SK-N-SH treated with all-trans-retinoic acid at 6 μM for 48 hours (cell line): ENCODE data around the gene CDH4.
"Not testable (repeated sequence)": the region's sequence is repeated elsewhere in the genome, so short reads cannot be mapped to it uniquely, and the experiment has no call there.

ENCODE experiments used
- ATAC-seq: fragments of 200-7000 bp; cut with Tn5 transposase; 3 replicates; pipeline ENCODE4 v1.9.1; 2020; ENCODE audit warnings: mild to moderate bottlenecking, moderate library complexity
- ARNTL ChIP-seq: fragments of 450-650 bp; formaldehyde crosslinking; IDR thresholded peaks from 2 replicates; pipeline ENCODE4 v1.5.0; 2020; ENCODE audit warnings: low read depth, mild to moderate bottlenecking, moderate library complexity, borderline replicate concordance
- BACH2 ChIP-seq: fragments of 250-450 bp; sonication (Bioruptor Pico); IDR thresholded peaks from 2 replicates; pipeline ENCODE4 v1.9.0; 2021; ENCODE audit warnings: mild to moderate bottlenecking, borderline replicate concordance
- CSDC2 ChIP-seq: fragments of 250-450 bp; sonication (Bioruptor Pico); IDR thresholded peaks from 2 replicates; pipeline ENCODE4 v1.5.0; 2020; ENCODE audit warnings: mild to moderate bottlenecking, moderate library complexity
- ESRRG ChIP-seq: fragments of 250-450 bp; sonication (Bioruptor Pico); IDR thresholded peaks from 2 replicates; pipeline ENCODE4 v1.6.1; 2021; ENCODE audit warnings: mild to moderate bottlenecking
- GLIS3 ChIP-seq: fragments of 250-450 bp; sonication (Bioruptor Pico); IDR thresholded peaks from 2 replicates; pipeline ENCODE4 v1.5.0; 2020; ENCODE audit warnings: mild to moderate bottlenecking, moderate library complexity
- ISL1 ChIP-seq: fragments of 250-450 bp; sonication (Bioruptor Pico); IDR thresholded peaks from 2 replicates; pipeline ENCODE4 v2.1.2; 2022; ENCODE audit warnings: mild to moderate bottlenecking, moderate library complexity
- OSR1 ChIP-seq: fragments of 250-450 bp; sonication (Bioruptor Pico); IDR thresholded peaks from 2 replicates; pipeline ENCODE4 v1.8.0; 2022; ENCODE audit warnings: moderate library complexity, mild to moderate bottlenecking, inconsistent platforms
- PATZ1 ChIP-seq: fragments of 250-450 bp; sonication (Bioruptor Pico); IDR thresholded peaks from 2 replicates; pipeline ENCODE4 v1.8.0; 2020; ENCODE audit warnings: mild to moderate bottlenecking, moderate library complexity, borderline replicate concordance
- PPARA ChIP-seq: fragments of 250-450 bp; sonication (Bioruptor Pico); IDR thresholded peaks from 2 replicates; pipeline ENCODE4 v1.5.0; 2020; ENCODE audit warnings: mild to moderate bottlenecking, borderline replicate concordance
- RARB ChIP-seq: fragments of 250-450 bp; sonication (Bioruptor Pico); IDR thresholded peaks from 2 replicates; pipeline ENCODE4 v1.8.0; 2021; ENCODE audit warnings: mild to moderate bottlenecking, moderate library complexity
- SNAI2 ChIP-seq: fragments of 250-450 bp; sonication (Bioruptor Pico); IDR thresholded peaks from 2 replicates; pipeline ENCODE4 v1.5.0; 2020; ENCODE audit warnings: mild to moderate bottlenecking, moderate library complexity
- TCF4 ChIP-seq: fragments of 250-450 bp; sonication (Bioruptor Pico); IDR thresholded peaks from 2 replicates; pipeline ENCODE4 v1.8.0; 2021; ENCODE audit warnings: mild to moderate bottlenecking, moderate library complexity, borderline replicate concordance
- TOX ChIP-seq: fragments of 250-450 bp; sonication (Bioruptor Pico); IDR thresholded peaks from 2 replicates; pipeline ENCODE4 v1.8.0; 2021; ENCODE audit warnings: mild to moderate bottlenecking, moderate library complexity, borderline replicate concordance
- TSHZ2 ChIP-seq: fragments of 250-450 bp; sonication (Bioruptor Pico); IDR thresholded peaks from 2 replicates; pipeline ENCODE4 v1.5.0; 2020; ENCODE audit warnings: mild to moderate bottlenecking, moderate library complexity
- ZC3H10 ChIP-seq: fragments of 250-450 bp; sonication (Bioruptor Pico); IDR thresholded peaks from 2 replicates; pipeline ENCODE4 v1.5.1; 2021; ENCODE audit warnings: mild to moderate bottlenecking, moderate library complexity
- ZFP3 ChIP-seq: fragments of 250-450 bp; sonication (Bioruptor Pico); IDR thresholded peaks from 2 replicates; pipeline ENCODE4 v1.5.0; 2020; ENCODE audit warnings: mild to moderate bottlenecking, moderate library complexity
- ZFP30 ChIP-seq: fragments of 450-650 bp; formaldehyde crosslinking; IDR thresholded peaks from 2 replicates; pipeline ENCODE4 v1.5.0; 2022; ENCODE audit warnings: mild to moderate bottlenecking, moderate library complexity
- ZNF565 ChIP-seq: fragments of 450-650 bp; formaldehyde crosslinking; conservative IDR thresholded peaks from 2 replicates; pipeline ENCODE4 v1.5.0; 2020; ENCODE audit warnings: low read depth, mild to moderate bottlenecking, moderate library complexity
- ZNF70 ChIP-seq: fragments of 450-650 bp; formaldehyde crosslinking; IDR thresholded peaks from 2 replicates; pipeline ENCODE4 v1.5.0; 2020; ENCODE audit warnings: mild to moderate bottlenecking, moderate library complexity
- ZNF8 ChIP-seq: fragments of 450-650 bp; formaldehyde crosslinking; IDR thresholded peaks from 2 replicates; pipeline ENCODE4 v1.5.0; 2020; ENCODE audit warnings: mild to moderate bottlenecking, moderate library complexity
- TF ChIP-seq, protein P1 (sequence below): fragments of 250-450 bp; sonication (Bioruptor Pico); IDR thresholded peaks from 2 replicates; pipeline ENCODE4 v1.5.1; 2020; ENCODE audit warnings: low read depth, mild to moderate bottlenecking, moderate library complexity
- TF ChIP-seq, protein P2 (sequence below): fragments of 250-450 bp; sonication (Bioruptor Pico); IDR thresholded peaks from 2 replicates; pipeline ENCODE4 v1.5.1; 2021; ENCODE audit warnings: mild to moderate bottlenecking, moderate library complexity

Gene CDH4

DNA sequence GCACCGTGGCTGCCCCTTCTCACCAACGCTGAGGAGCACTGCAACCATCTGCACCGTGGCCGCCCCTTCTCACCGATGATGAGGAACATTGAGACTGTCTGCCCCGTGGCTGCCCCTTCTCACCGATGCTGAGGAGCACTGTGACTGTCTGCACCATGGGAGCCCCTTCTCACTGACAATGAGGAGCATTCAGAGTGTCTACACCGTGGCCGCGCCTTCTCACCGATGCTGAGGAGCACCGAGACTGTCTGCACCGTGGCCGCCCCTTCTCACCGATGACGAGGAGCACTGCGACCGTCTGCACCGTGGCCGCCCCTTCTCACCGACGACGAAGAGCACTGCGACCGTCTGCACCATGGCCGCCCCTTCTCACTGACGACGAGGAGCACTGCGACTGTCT, 693.4 kb downstream of the CDH4 start:
- ATAC-seq, result not testable (repeated sequence)

- ATAC-seq, result not testable (repeated sequence)
Observed at GRCh38 chr20:61948056-61948455, 696.0 kb downstream of the CDH4 start.

DNA sequence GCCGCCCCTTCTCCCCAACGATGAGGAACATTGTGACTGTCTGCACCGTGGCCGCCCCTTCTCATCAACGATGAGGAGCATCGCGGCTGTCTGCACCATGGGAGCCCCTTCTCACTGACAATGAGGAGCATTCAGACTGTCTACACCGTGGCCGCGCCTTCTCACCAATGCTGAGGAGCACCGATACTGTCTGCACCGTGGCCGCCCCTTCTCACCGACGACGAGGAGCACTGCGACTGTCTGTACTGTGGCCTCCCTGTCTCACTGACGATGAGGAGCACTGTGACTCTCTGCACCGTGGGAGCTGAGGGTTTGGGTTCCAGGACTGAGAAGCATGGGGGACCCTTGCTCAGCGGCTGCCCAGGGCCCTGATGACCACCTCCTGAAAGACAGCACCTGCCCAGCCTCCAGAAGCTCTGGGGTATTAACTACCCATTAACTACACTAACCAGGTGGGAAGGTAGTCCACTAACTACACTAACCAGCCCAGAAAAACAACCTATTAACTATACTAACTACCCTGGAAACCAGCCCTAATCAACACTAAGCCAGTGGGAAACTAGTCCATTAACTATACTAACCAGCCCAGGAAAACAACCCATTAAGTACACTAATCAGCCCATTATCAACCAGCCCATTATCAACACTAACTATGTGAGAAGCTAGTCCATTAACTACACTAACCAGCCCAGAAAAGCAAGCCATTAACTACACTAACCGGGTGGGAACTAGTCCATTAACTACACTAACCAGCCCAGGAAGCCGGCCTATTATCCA, 696.7 kb downstream of the CDH4 start:
- TF ChIP-seq GLIS3 (CRISPR knock-in tag), result no peak
- TF ChIP-seq ARNTL (CRISPR knock-in tag), result no peak
- no peak for TF ChIP-seq TOX (CRISPR knock-in tag)
- TF ChIP-seq ZFP3 (CRISPR knock-in tag), result no peak
- no peak for TF ChIP-seq ZNF70 (CRISPR knock-in tag)
- no peak for TF ChIP-seq BACH2 (CRISPR knock-in tag)
- no peak for TF ChIP-seq PPARA (CRISPR knock-in tag)
- no peak for TF ChIP-seq ZC3H10 (CRISPR knock-in tag)
- no peak for TF ChIP-seq ZNF565 (CRISPR knock-in tag)
- TF ChIP-seq ISL1 (CRISPR knock-in tag), result no peak
- TF ChIP-seq, protein P1, sequence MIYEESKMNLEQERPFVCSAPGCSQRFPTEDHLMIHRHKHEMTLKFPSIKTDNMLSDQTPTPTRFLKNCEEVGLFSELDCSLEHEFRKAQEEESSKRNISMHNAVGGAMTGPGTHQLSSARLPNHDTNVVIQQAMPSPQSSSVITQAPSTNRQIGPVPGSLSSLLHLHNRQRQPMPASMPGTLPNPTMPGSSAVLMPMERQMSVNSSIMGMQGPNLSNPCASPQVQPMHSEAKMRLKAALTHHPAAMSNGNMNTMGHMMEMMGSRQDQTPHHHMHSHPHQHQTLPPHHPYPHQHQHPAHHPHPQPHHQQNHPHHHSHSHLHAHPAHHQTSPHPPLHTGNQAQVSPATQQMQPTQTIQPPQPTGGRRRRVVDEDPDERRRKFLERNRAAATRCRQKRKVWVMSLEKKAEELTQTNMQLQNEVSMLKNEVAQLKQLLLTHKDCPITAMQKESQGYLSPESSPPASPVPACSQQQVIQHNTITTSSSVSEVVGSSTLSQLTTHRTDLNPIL, result no peak
- TF ChIP-seq ZFP30 (CRISPR knock-in tag), result no peak
- no peak for TF ChIP-seq CSDC2 (CRISPR knock-in tag)
- TF ChIP-seq, all 23 proteins: peak for 0
- no peak for ATAC-seq

GRCh38 chr20:61949363-61949713, 697.3 kb downstream of the CDH4 start:
- no peak for ATAC-seq
- no peak for TF ChIP-seq ZFP30 (CRISPR knock-in tag)
- TF ChIP-seq TCF4 (CRISPR knock-in tag), result no peak
- no peak for TF ChIP-seq SNAI2 (CRISPR knock-in tag)
- no peak for TF ChIP-seq GLIS3 (CRISPR knock-in tag)
- no peak for TF ChIP-seq ARNTL (CRISPR knock-in tag)
- TF ChIP-seq, protein P1, result no peak
- TF ChIP-seq BACH2 (CRISPR knock-in tag), result no peak
- TF ChIP-seq RARB, result no peak
- TF ChIP-seq ZNF565 (CRISPR knock-in tag), result no peak
- TF ChIP-seq, protein P2, sequence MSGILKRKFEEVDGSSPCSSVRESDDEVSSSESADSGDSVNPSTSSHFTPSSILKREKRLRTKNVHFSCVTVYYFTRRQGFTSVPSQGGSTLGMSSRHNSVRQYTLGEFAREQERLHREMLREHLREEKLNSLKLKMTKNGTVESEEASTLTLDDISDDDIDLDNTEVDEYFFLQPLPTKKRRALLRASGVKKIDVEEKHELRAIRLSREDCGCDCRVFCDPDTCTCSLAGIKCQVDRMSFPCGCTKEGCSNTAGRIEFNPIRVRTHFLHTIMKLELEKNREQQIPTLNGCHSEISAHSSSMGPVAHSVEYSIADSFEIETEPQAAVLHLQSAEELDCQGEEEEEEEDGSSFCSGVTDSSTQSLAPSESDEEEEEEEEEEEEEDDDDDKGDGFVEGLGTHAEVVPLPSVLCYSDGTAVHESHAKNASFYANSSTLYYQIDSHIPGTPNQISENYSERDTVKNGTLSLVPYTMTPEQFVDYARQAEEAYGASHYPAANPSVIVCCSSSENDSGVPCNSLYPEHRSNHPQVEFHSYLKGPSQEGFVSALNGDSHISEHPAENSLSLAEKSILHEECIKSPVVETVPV (CRISPR knock-in tag), result no peak
- no peak for TF ChIP-seq ZC3H10 (CRISPR knock-in tag)
- no peak for TF ChIP-seq PPARA (CRISPR knock-in tag)
- TF ChIP-seq CSDC2 (CRISPR knock-in tag), result no peak
- TF ChIP-seq ZNF8 (CRISPR knock-in tag), result no peak
- TF ChIP-seq ESRRG (CRISPR knock-in tag), result no peak
- no peak for TF ChIP-seq OSR1 (CRISPR knock-in tag)
- TF ChIP-seq ZFP3 (CRISPR knock-in tag), result no peak
- TF ChIP-seq TOX (CRISPR knock-in tag), result no peak
- TF ChIP-seq TSHZ2 (CRISPR knock-in tag), result no peak
- TF ChIP-seq PATZ1 (CRISPR knock-in tag), result no peak
